ENCODE measurements around the gene PSIP1.
"Not testable (repeated sequence)": the region's sequence is repeated elsewhere in the genome, so short reads cannot be mapped to it uniquely, and the experiment has no call there.

The PSIP1 gene

GRCh38 chr9:15501179-15501578 is 9.6 kb downstream of the PSIP1 start:
- DNase-seq, result no peak

- no peak for DNase-seq
Measured at GRCh38 chr9:15499139-15499538, 11.6 kb downstream of the PSIP1 start.

- DNase-seq, result no peak
Measured at GRCh38 chr9:15498246-15498995, 12.3 kb downstream of the PSIP1 start.

GRCh38 chr9:15492485-15493150 is 18.2 kb downstream of the PSIP1 start:
- no peak for DNase-seq

GRCh38 chr9:15491950-15492349 is 18.8 kb downstream of the PSIP1 start:
- no peak for DNase-seq

GRCh38 chr9:15485836-15486666 is 24.7 kb downstream of the PSIP1 start:
- peak; percentile 42 for DNase-seq

GRCh38 chr9:15484802-15485201 is 26.0 kb downstream of the PSIP1 start:
- DNase-seq, result no peak

GRCh38 chr9:15482146-15482545 is 28.6 kb downstream of the PSIP1 start:
- no peak for DNase-seq

- DNase-seq, result no peak
Measured at GRCh38 chr9:15480028-15480427, 30.7 kb downstream of the PSIP1 start.

- no peak for DNase-seq
Measured at GRCh38 chr9:15475923-15476536, 34.7 kb downstream of the PSIP1 start.

GRCh38 chr9:15469862-15470261 is 40.9 kb downstream of the PSIP1 start:
- DNase-seq, result no peak

- no peak for DNase-seq
Measured at GRCh38 chr9:15469406-15469805, 41.4 kb downstream of the PSIP1 start.

- DNase-seq, result no peak
Measured at GRCh38 chr9:15468145-15468544, 42.6 kb downstream of the PSIP1 start.

GRCh38 chr9:15461601-15462000 is 49.2 kb downstream of the PSIP1 start:
- no peak for DNase-seq

- no peak for DNase-seq
Measured at GRCh38 chr9:15461056-15461455, 49.7 kb downstream of the PSIP1 start.

GRCh38 chr9:15453956-15454355 is 56.8 kb downstream of the PSIP1 start:
- no peak for DNase-seq

GRCh38 chr9:15444141-15444540 is 66.6 kb downstream of the PSIP1 start:
- DNase-seq, result no peak

- not testable (repeated sequence) for DNase-seq
Measured at GRCh38 chr9:15442264-15442663, 68.5 kb downstream of the PSIP1 start.

- DNase-seq, result not testable (repeated sequence)
Measured at GRCh38 chr9:15441841-15442240, 68.9 kb downstream of the PSIP1 start.

GRCh38 chr9:15438891-15439290 is 71.9 kb downstream of the PSIP1 start:
- no peak for DNase-seq

- no peak for DNase-seq
Measured at GRCh38 chr9:15433661-15434060, 77.1 kb downstream of the PSIP1 start.

- DNase-seq, result no peak
Measured at GRCh38 chr9:15433191-15433590, 77.6 kb downstream of the PSIP1 start.
